OCI-LY1 (cell line): ENCODE results near the gene GHRH.

Experiments
- H2AFZ ChIP-seq: fragments of 200-600 bp; sonication (generic), shearing (Covaris generic); 2 replicates; pipeline ENCODE4 v1.6.0; 2014; ENCODE audit warnings: antibody characterized with exemption, mild to moderate bottlenecking, low read length
- H3F3A ChIP-seq: fragments of 200-600 bp; sonication (generic), shearing (Covaris generic); 2 replicates; pipeline ENCODE4 v1.6.0; 2014; ENCODE audit warnings: mild to moderate bottlenecking, antibody characterized with exemption, low read length, moderate library complexity; ENCODE audit not compliant: insufficient read depth
- H3K27ac ChIP-seq: fragments of 200-600 bp; sonication (generic); 2 replicates; pipeline ENCODE4 v1.5.1; 2014; ENCODE audit warnings: low read length, mixed run types, mild to moderate bottlenecking, low read depth; ENCODE audit not compliant: poor library complexity, severe bottlenecking
- H3K27me3 ChIP-seq: fragments of 200-600 bp; sonication (generic); 2 replicates; pipeline ENCODE4 v1.6.0; 2014; ENCODE audit warnings: antibody characterized with exemption, mild to moderate bottlenecking, low read length, moderate library complexity; ENCODE audit not compliant: insufficient read depth
- H3K36me3 ChIP-seq: fragments of 200-600 bp; sonication (generic); 2 replicates; pipeline ENCODE4 v1.6.1; 2014; ENCODE audit warnings: mild to moderate bottlenecking, antibody characterized with exemption, low read length, moderate library complexity, mixed read lengths; ENCODE audit not compliant: insufficient read depth
- H3K4me1 ChIP-seq: fragments of 200-600 bp; sonication (generic); 2 replicates; pipeline ENCODE4 v1.5.1; 2014; ENCODE audit warnings: mild to moderate bottlenecking, low read length, moderate library complexity; ENCODE audit not compliant: insufficient read depth, severe bottlenecking
- H3K4me2 ChIP-seq: fragments of 200-600 bp; sonication (generic), shearing (Covaris generic); 2 replicates; pipeline ENCODE4 v1.6.1; 2014; ENCODE audit warnings: low read length
- H3K4me3 ChIP-seq: fragments of 200-600 bp; sonication (generic); 2 replicates; pipeline ENCODE4 v1.5.1; 2014; ENCODE audit warnings: low read length, low read depth, mild to moderate bottlenecking, mixed read lengths; ENCODE audit not compliant: poor library complexity, severe bottlenecking
- H3K79me2 ChIP-seq: fragments of 200-600 bp; shearing (Covaris generic); 2 replicates; pipeline ENCODE4 v1.6.1; 2016; ENCODE audit warnings: mixed run types, low read length, mixed read lengths; ENCODE audit not compliant: insufficient read depth
- H3K9ac ChIP-seq: fragments of 200-600 bp; sonication (generic), shearing (Covaris generic); 2 replicates; pipeline ENCODE4 v1.6.1; 2014; ENCODE audit warnings: mild to moderate bottlenecking, low read length, mixed read lengths
- H3K9me2 ChIP-seq: fragments of 200-600 bp; sonication (generic), shearing (Covaris generic); 2 replicates; pipeline ENCODE4 v1.6.1; 2014; ENCODE audit warnings: low read depth, mild to moderate bottlenecking, low read length, mixed read lengths
- H3K9me3 ChIP-seq: fragments of 200-600 bp; shearing (Covaris generic); 2 replicates; pipeline ENCODE4 v1.6.1; 2014; ENCODE audit warnings: low read length, mixed read lengths
- H4K20me1 ChIP-seq: fragments of 200-600 bp; sonication (generic), shearing (Covaris generic); 2 replicates; pipeline ENCODE4 v1.6.0; 2016; ENCODE audit warnings: mild to moderate bottlenecking, low read length; ENCODE audit not compliant: insufficient read depth
- CTCF ChIP-seq: fragments of 200-600 bp; sonication (generic), shearing (Covaris generic); IDR thresholded peaks from 2 replicates; pipeline ENCODE4 v1.5.1; 2017; ENCODE audit warnings: mild to moderate bottlenecking, antibody characterized with exemption, low read length, moderate library complexity, mixed read lengths
- EZH2 ChIP-seq: fragments of 200-600 bp; sonication (generic), shearing (Covaris generic); IDR thresholded peaks from 2 replicates; pipeline ENCODE4 v1.8.0; 2017; ENCODE audit warnings: borderline replicate concordance, mixed run types, mild to moderate bottlenecking, antibody characterized with exemption, low read length, moderate library complexity, mixed read lengths

Gene GHRH

GRCh38 chr20:37254114-37254878, 7.3 kb downstream of the GHRH start:
- Histone ChIP-seq H3K36me3 (no peaks in the 10 kb centered on the region), H3K4me3 (no peak overlapping the region), H4K20me1 (no peaks in the 10 kb centered on the region), H3K79me2 (no peaks in the 10 kb centered on the region), H3K27me3 (peaks cover 6% of the 10 kb centered on the region), H3K4me2 (no peak overlapping the region), H3K27ac (no peak overlapping the region), H3K9me2 (no peaks in the 10 kb centered on the region), H3K9ac (no peak overlapping the region), H2AFZ (no peak overlapping the region), H3K4me1 (no peaks in the 10 kb centered on the region), H3F3A (no peaks in the 10 kb centered on the region), H3K9me3 (0 out of 2 replicates have a peak, but pooled peaks cover 3% of the 10 kb centered on the region)
- TF ChIP-seq EZH2 (no peak), CTCF (no peak)

- Histone ChIP-seq H3K9me3 (0 out of 2 replicates have a peak, but pooled peaks cover 3% of the 10 kb centered on the region), H4K20me1 (no peaks in the 10 kb centered on the region), H3K27me3 (0 out of 2 replicates have a peak, but pooled peaks cover 5% of the 10 kb centered on the region), H3K9ac (no peak overlapping the region), H3K27ac (no peak overlapping the region), H3F3A (no peaks in the 10 kb centered on the region), H3K36me3 (no peaks in the 10 kb centered on the region), H3K4me2 (no peak overlapping the region), H3K4me1 (no peaks in the 10 kb centered on the region), H3K79me2 (no peaks in the 10 kb centered on the region), H2AFZ (no peak overlapping the region), H3K9me2 (no peaks in the 10 kb centered on the region), H3K4me3 (no peak overlapping the region)
- TF ChIP-seq CTCF (no peak), EZH2 (no peak)
Measured at GRCh38 chr20:37253087-37253486, 8.5 kb downstream of the GHRH start.

- H3K27me3 ChIP-seq = 0 out of 2 replicates have a peak, but pooled peaks cover 5% of the 10 kb centered on the region
- 0 out of 2 replicates have a peak, but pooled peaks cover 3% of the 10 kb centered on the region for H3K9me3 ChIP-seq
- no peak overlapping the region for H3K4me2 ChIP-seq
- H3K79me2 ChIP-seq = no peaks in the 10 kb centered on the region
- no peak for TF ChIP-seq CTCF
- TF ChIP-seq EZH2 = no peak
- H3K36me3 ChIP-seq = no peaks in the 10 kb centered on the region
- no peak overlapping the region for H2AFZ ChIP-seq
- no peaks in the 10 kb centered on the region for H4K20me1 ChIP-seq
- H3K9ac ChIP-seq = no peak overlapping the region
- no peak overlapping the region for H3K27ac ChIP-seq
- no peaks in the 10 kb centered on the region for H3K4me1 ChIP-seq
- no peaks in the 10 kb centered on the region for H3F3A ChIP-seq
- no peak overlapping the region for H3K4me3 ChIP-seq
- no peaks in the 10 kb centered on the region for H3K9me2 ChIP-seq
Measured at GRCh38 chr20:37251825-37252477, 9.7 kb downstream of the GHRH start.
